ENCODE measurements around the gene RHBDL3. TPM values are rescaled to one million over a fixed set of nuclear protein-coding genes. Genes with fewer than 3 reads are reported as not detected.

The RHBDL3 gene
- total RNA-seq, 2 experiments from 2014 or later, result 0.15 TPM; not detected in 1

- TF ChIP-seq CTCF (conservative IDR thresholded peaks at IDR 0.05; ENCODE audit: low read length) (no peak), EZH2phosphoT487 (IDR thresholded peaks at IDR 0.05; ENCODE audit: borderline replicate concordance, low read depth, low read length) (no peak)
- Histone ChIP-seq H3K4me1 (ENCODE audit: insufficient read depth, low read length, poor library complexity, severe bottlenecking) (no peaks in the 10 kb centered on the region), H3K79me2 (ENCODE audit: insufficient read depth, low read depth, low read length) (no peaks in the 10 kb centered on the region), H3K36me3 (ENCODE audit: insufficient read depth, low read length) (no peaks in the 10 kb centered on the region), H3K27ac (ENCODE audit: low read depth, low read length, poor library complexity, severe bottlenecking) (no peak overlapping the region), H3K4me3 (ENCODE audit: low read depth, low read length, poor library complexity, severe bottlenecking) (no peak overlapping the region), H2AFZ (ENCODE audit: low read length) (no peak overlapping the region), H3K9me3 (ENCODE audit: low read length) (no peaks in the 10 kb centered on the region), H3K4me2 (ENCODE audit: low read length) (no peak overlapping the region), H4K20me1 (ENCODE audit: insufficient read depth, low read length) (no peaks in the 10 kb centered on the region), H3K9me2 (ENCODE audit: insufficient read depth, low read length) (no peaks in the 10 kb centered on the region)
- intact Hi-C loops (cut with micrococcal nuclease; ENCODE audit: unreplicated experiment), result no loop called here
- BruUV-seq (replicated peaks), result no TSS peak
- DNase-seq (ENCODE audit: low spot score), result no peak
- CTCF ChIA-PET (ENCODE audit: unreplicated experiment), result interaction anchor here (1.0 kb wide), 1 partner anchor 8 kb away, joined by 3 read pairs; no protein-coding TSS in a partner anchor
- POLR2A ChIA-PET, result interaction anchor here (2.3 kb wide), 1 partner anchor 60 kb away, joined by 5 read pairs; no protein-coding TSS in a partner anchor
Measured at GRCh38 chr17:32256012-32256700, 9.5 kb upstream of the RHBDL3 start.

- BruUV-seq (replicated peaks), result no TSS peak
- intact Hi-C loops (cut with micrococcal nuclease; ENCODE audit: unreplicated experiment), result no loop called here
Measured at GRCh38 chr17:32256701-32257019, 9.0 kb upstream of the RHBDL3 start.

More at GRCh38 chr17:32256701-32257019, 9.0 kb upstream of the RHBDL3 start:
- H3K4me1 ChIP-seq (ENCODE audit: insufficient read depth, low read length, poor library complexity, severe bottlenecking), result no peaks in the 10 kb centered on the region
- POLR2A ChIA-PET, result interaction anchor here (2.3 kb wide), 1 partner anchor 59 kb away, joined by 5 read pairs; no protein-coding TSS in a partner anchor
- no peak overlapping the region for H3K27ac ChIP-seq (ENCODE audit: low read depth, low read length, poor library complexity, severe bottlenecking)
- H3K4me2 ChIP-seq (ENCODE audit: low read length), result no peak overlapping the region
- TF ChIP-seq CTCF (conservative IDR thresholded peaks at IDR 0.05; ENCODE audit: low read length), result no peak
- TF ChIP-seq EZH2phosphoT487 (IDR thresholded peaks at IDR 0.05; ENCODE audit: borderline replicate concordance, low read depth, low read length), result no peak
- H3K9me3 ChIP-seq (ENCODE audit: low read length), result no peaks in the 10 kb centered on the region
- DNase-seq (ENCODE audit: low spot score), result no peak
- no peaks in the 10 kb centered on the region for H3K79me2 ChIP-seq (ENCODE audit: insufficient read depth, low read depth, low read length)
- no peak overlapping the region for H3K4me3 ChIP-seq (ENCODE audit: low read depth, low read length, poor library complexity, severe bottlenecking)
- H3K36me3 ChIP-seq (ENCODE audit: insufficient read depth, low read length), result no peaks in the 10 kb centered on the region
- no peak overlapping the region for H2AFZ ChIP-seq (ENCODE audit: low read length)
- CTCF ChIA-PET (ENCODE audit: unreplicated experiment), result no interaction called here
- no peaks in the 10 kb centered on the region for H3K9me2 ChIP-seq (ENCODE audit: insufficient read depth, low read length)
- no peaks in the 10 kb centered on the region for H4K20me1 ChIP-seq (ENCODE audit: insufficient read depth, low read length)

Data from OCI-LY7 (cell line).